Measurements from ENCODE around the gene NT5C. TPM values are rescaled to one million over a fixed set of nuclear protein-coding genes. Genes with fewer than 3 reads are reported as not detected.
"Not testable (repeated sequence)": the region's sequence is repeated elsewhere in the genome, so short reads cannot be mapped to it uniquely, and the experiment has no call there.

Gene NT5C
- total RNA-seq, 1 donor, result 40.2 TPM

- no peak overlapping the region for H3K4me3 ChIP-seq (ENCODE audit: low read depth, low read length)
- no peak for DNase-seq (ENCODE audit: low read depth)
- no peak for TF ChIP-seq CTCF (IDR thresholded peaks at IDR 0.05; ENCODE audit: insufficient read depth, low read depth, low read length)
Measured at GRCh38 chr17:75133001-75133400, 1.5 kb upstream of the NT5C start.

GRCh38 chr17:75132018-75133000 is 767 bp upstream of the NT5C start:
- not testable (repeated sequence) for DNase-seq (ENCODE audit: low read depth)
- peak overlapping the region; percentile 83 for H3K4me3 ChIP-seq (ENCODE audit: low read depth, low read length)

GRCh38 chr17:75130632-75131277 is 787 bp downstream of the NT5C start:
- H3K4me3 ChIP-seq (ENCODE audit: low read depth, low read length), result peak overlapping the region; percentile 83
- DNase-seq (ENCODE audit: low read depth), result peak; percentile 66
- TF ChIP-seq CTCF (IDR thresholded peaks at IDR 0.05; ENCODE audit: insufficient read depth, low read depth, low read length), result peak; percentile 67

GRCh38 chr17:75130059-75130631 is 1.4 kb downstream of the NT5C start:
- no peak for TF ChIP-seq CTCF (IDR thresholded peaks at IDR 0.05; ENCODE audit: insufficient read depth, low read depth, low read length)
- H3K4me3 ChIP-seq (ENCODE audit: low read depth, low read length), result peak overlapping the region; percentile 83
- DNase-seq (ENCODE audit: low read depth), result no peak

- H3K4me3 ChIP-seq (ENCODE audit: low read depth, low read length), result no peak overlapping the region
- DNase-seq (ENCODE audit: low read depth), result no peak
- no peak for TF ChIP-seq CTCF (IDR thresholded peaks at IDR 0.05; ENCODE audit: insufficient read depth, low read depth, low read length)
Measured at GRCh38 chr17:75129576-75129975, 2.0 kb downstream of the NT5C start.

GRCh38 chr17:75128694-75129505 is 2.6 kb downstream of the NT5C start:
- no peak overlapping the region for H3K4me3 ChIP-seq (ENCODE audit: low read depth, low read length)
- no peak for DNase-seq (ENCODE audit: low read depth)
- TF ChIP-seq CTCF (IDR thresholded peaks at IDR 0.05; ENCODE audit: insufficient read depth, low read depth, low read length), result no peak

GRCh38 chr17:75127936-75128335 is 3.6 kb downstream of the NT5C start:
- not testable (repeated sequence) for H3K4me3 ChIP-seq (ENCODE audit: low read depth, low read length); DNase-seq (ENCODE audit: low read depth)
